ENCODE results near the gene RHCG.
A peak's percentile ranks its signal among the peaks of the same experiment; 100 is the strongest.

- TF ChIP-seq CTCF (IDR thresholded peaks at IDR 0.05) (peak in 5 of 6 experiments; percentile 13 to 67 (median 66)), POLR2A (IDR thresholded peaks at IDR 0.05) (no peak)
These were observed 53.6 kb downstream of the RHCG start for GRCh38 chr15:89442671-89443307.

Data from Peyer's patch (tissue), 4 donors.